NCI-H510A (cell line): ENCODE results near the gene BCHE.

Experiments used
- DNase-seq: peaks from one replicate; lab custom pipeline; 2025; lab: John Stamatoyannopoulos, UW

Gene BCHE

DNA sequence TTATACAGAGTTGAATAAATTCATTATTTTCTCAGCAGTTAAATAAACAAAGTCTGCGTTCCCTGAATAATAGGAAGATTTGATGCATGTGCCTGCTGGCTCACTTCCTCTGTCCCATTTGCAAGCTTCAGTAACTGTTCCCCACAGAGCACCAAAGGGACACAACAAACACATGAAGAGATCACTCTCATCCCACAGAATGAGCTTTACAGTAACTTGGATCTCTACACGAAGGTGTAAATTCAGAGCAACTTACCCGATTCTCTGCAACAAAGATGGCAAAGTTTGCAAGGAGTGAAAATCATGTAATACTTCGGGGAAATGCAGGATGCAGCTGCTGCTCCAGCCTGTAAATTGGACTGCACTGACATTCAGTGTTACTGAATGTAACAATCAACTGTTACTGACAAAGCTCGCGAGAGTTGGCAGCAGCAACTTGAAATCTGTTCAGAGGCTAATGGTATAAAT lies at the start of gene BCHE:
Gene BCHE, minus strand, starts transcription at position 366 of the 468 bp plus-strand sequence. CDS start 6,390 bp downstream, outside the sequence.
- no peak for DNase-seq

- DNase-seq: no peak
Observed at GRCh38 chr3:165885558-165886270, 48.5 kb upstream of the BCHE start.

DNA sequence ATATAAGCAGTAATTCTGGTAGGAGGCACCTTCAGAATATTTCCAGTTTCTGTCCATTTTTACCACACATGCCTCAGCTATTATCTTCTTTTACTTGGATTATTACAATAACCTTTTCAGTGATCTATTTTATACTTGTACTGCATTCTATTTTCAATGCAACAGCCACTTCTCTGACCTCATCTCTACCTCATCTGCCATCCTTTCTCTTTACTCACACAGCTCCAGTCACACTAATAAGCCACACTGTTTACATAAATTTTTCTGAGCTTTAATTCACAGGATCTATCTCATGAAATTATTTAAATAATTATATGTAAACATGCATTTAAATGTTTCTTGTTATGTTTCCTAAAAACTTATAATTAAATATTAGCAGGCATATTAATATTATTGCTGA lies 47.3 kb upstream of the BCHE start:
- DNase-seq: no peak

- DNase-seq: no peak
Observed at GRCh38 chr3:165883863-165884478, 46.7 kb upstream of the BCHE start.

DNA sequence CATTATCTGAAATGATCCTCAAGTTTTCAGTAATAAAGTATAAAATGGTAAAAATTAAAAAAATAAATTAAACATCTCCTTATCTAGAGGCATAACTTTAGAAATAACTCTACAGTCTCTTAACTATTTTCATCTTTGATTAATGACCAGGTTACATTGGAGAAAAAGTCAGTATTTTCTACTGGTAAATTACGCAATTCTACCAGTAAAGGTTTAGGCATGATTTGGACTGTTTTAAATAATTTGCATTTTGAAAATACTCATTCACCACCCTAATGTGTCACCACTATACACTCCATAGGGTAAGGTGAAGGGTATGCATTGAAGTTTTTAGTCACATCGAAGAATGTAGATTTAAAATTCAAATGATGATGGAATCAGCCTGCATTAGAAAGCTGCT lies 45.9 kb upstream of the BCHE start:
- no peak for DNase-seq

DNA sequence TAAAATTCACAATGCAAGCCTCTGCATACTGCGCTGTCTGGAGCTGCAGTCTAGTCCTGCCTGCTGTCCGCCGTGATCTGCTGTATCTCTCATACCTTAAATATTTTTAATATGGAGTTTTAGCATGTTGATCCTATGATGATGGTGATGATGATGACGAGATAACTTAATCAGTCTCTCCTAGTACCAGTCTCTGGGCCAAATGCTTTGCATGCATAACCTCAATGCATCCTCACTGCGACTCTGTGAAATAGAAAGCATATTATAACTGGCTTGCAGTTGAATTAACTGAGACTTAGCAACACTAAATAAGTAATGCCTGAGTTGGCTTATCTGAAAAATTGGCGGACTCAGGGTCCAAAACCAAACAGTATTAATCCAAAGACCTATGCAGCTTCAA lies 38.4 kb upstream of the BCHE start:
- no peak for DNase-seq

DNA sequence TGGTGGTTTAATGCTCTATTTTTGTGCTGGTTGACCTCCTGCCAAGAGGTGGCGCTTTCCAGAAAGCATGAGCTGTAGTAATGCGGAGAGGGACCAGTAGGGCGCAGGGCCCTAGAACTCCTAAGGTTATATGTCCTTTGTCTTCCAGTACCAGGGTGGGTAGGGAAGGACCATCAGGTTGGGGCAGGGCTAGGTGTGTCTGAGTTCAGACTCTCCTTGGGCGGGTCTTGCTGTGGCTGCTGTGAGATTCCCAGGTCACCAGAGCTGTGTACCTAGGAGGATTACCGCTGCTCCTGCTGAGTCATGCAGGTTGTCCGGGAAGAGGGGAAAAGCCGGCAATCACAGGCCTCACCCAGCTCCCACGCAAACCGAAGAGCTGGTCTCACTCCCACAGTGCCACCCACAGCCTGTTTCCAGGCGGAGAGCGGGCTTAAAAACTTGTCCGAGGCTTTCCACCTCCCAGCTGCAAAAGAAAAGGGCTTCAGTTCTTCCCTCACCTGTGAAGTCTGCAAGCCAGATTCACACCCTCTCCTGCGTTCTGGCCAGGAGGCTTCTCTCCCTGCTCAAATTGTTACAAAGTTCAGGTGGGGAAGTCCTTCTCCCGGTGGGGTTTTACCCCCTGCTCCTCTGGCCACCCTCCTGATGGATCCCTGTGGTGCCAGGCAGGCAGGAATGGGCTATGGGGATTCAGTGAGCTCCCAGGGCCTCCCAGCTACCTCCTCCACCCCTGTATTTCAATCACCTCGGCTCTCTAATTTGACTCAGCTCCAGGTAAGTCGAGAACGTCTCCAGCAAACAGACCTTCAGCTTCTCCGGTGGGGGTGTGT lies 37.7 kb upstream of the BCHE start:
- no peak for DNase-seq

DNA sequence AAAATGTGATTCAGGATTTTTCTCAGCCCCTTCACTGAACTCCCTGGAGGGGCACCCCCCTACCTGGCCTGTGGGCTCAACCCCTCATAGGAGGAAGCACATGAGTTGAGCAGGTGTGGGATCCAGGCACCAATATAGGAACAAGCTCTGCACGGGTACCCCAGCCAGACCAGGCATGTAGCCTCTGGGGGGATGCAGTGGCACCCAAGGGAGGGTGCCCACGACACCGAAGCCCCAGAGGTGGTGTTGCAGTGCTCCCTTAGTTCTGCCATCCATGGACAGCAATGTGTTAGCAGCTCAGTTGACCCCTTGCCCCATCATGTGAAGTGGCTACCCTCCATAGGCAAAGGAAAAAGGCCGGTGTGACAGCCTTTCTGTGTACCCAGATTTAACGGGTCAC lies 30.9 kb upstream of the BCHE start:
- no peak for DNase-seq

- no peak for DNase-seq
Observed at GRCh38 chr3:165859061-165859460, 21.8 kb upstream of the BCHE start.

- DNase-seq: no peak
Observed at GRCh38 chr3:165855581-165855980, 18.4 kb upstream of the BCHE start.

- DNase-seq: no peak
Observed at GRCh38 chr3:165854696-165855095, 17.5 kb upstream of the BCHE start.

DNA sequence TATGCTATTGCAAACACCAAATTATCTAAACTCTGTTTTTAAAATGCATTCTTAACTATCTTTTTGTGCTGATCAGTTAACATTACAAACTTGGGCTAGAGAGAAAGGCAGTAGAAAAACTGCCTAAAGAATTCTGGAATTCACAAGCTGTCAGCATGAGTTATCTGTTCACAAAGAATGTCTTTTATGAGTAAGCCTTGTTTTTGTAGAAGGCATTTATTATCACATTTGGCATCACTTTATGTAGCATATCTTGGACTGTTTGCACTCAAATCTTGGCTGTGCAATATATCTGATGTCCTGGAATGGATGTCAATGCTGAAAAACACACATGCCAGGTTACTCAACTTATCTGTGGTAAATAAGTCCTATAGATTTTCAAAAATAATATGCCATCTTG lies 15.5 kb upstream of the BCHE start:
- no peak for DNase-seq

DNA sequence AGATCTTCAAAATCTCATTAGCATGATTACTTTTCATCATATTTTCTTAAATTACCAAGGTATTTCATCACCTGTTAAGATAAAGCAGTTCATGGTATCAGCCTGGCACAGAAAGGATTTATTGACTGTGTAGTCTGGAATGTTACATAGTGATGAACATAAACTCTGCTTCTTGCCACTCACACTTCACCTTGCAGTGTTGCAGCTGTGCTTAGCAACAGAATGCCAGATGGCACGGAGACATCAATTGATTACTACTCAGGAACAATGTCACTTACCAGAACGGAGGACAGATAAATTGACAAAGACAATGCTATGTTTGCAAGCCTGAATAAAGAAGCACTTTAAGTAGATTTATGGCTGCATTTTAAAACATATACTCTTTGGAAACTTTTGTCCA lies 15.0 kb upstream of the BCHE start:
- DNase-seq: no peak

DNA sequence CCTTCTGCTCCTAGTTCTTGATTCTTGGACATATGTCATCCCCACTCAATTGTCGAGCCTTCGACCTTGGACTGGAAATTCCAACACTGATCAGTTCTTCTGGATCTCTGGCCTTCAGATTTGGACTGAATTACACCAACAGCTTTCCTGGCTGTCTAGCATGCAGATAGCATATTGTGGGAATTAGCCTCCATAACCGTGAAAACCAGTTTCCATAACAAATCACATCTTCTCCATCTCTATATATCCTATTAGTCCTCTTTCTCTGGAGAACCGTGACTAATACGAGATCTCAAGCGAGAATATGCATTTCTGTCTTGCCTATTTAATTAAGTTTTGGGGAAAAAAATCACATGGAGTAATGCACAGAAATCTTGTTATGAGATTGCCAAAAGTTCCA lies 8.8 kb upstream of the BCHE start:
- DNase-seq: no peak

- DNase-seq: peak; percentile 32
Observed at GRCh38 chr3:165839296-165840076, 2.3 kb upstream of the BCHE start.

DNA sequence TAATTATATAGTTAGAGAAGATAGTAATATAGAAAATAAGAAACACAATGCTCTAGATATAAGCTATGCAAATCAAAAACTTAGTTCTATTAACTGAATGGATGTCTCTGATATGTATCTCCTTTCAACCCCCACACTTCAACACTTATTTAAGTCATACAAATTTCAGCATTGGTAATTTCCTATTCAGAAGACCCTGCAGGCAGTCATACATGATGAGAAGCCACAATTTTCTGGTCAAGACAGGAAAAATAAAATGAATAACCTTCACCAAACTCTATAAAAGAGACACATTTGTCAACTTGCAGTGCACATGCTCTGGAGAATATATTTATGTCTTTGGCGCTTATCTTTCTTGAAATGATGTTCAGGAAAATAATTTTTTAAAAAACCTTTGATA lies 578 bp upstream of the BCHE start:
- no peak for DNase-seq

GRCh38 chr3:165835431-165835830 lies 1.8 kb downstream of the BCHE start:
- DNase-seq: no peak

GRCh38 chr3:165830746-165831145 lies 6.5 kb downstream of the BCHE start:
- no peak for DNase-seq

DNA sequence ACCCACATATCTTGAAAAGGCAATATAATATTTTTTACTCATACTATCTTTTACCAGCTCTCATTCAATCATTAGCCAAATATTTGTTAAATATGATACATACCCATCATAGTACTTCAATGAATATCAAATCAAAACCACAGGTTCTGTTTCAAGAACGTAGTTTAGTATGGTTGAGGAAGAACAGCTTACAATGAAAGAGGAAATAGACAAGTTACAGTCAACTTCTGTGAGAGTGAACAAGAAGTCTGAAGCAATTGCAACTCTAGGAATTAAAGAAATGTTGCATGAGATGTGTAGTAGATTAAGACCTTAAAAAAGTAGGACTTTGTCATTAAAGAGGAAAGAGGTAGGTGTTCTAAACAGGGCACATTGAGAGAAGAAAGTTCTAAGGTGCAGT lies 9.3 kb downstream of the BCHE start:
- no peak for DNase-seq

- no peak for DNase-seq
Observed at GRCh38 chr3:165827233-165827632, 10.0 kb downstream of the BCHE start.

GRCh38 chr3:165820671-165821123 lies 16.5 kb downstream of the BCHE start:
- no peak for DNase-seq

GRCh38 chr3:165817160-165817709 lies 20.0 kb downstream of the BCHE start:
- no peak for DNase-seq
